Thyroid gland (tissue), 4 donors: Measurements from ENCODE around the gene RGS5. TPM values are rescaled to one million over a fixed set of nuclear protein-coding genes. Genes with fewer than 3 reads are reported as not detected.

Source experiments
- DNase-seq, 2 donors: peaks; one replicate each; pipeline ENCODE4 v3.0.0-alpha.2; 2019
- H3K27ac ChIP-seq, 3 donors: fragments of 200-600 bp; sonication (generic); 1 replicate in 2 of 3; 2 replicates in 1 of 3; pipeline ENCODE4 v1.5.1; 2016 to 2019; ENCODE audit warnings: mild to moderate bottlenecking in 1 of 3, moderate library complexity in 1 of 3
- H3K27me3 ChIP-seq: fragments of 200-600 bp; sonication (generic); one replicate; pipeline ENCODE4 v1.5.1; 2019
- H3K36me3 ChIP-seq, 2 donors: fragments of 200-600 bp; sonication (generic); one replicate each; pipeline ENCODE4 v1.5.1; 2016 to 2019
- H3K4me1 ChIP-seq, 2 donors: fragments of 200-600 bp; sonication (generic); one replicate each; pipeline ENCODE4 v1.5.1; 2017 to 2019
- H3K4me3 ChIP-seq, 3 donors: fragments of 200-600 bp; sonication (generic); replicated peaks in 1 of 3; 1 replicate in 2 of 3; 2 replicates in 1 of 3; pipeline ENCODE4 v1.5.1; 2016; ENCODE audit warnings: mild to moderate bottlenecking in 1 of 3
- H3K9me3 ChIP-seq: fragments of 200-600 bp; sonication (generic); one replicate; pipeline ENCODE4 v1.5.1; 2017
- POLR2A ChIP-seq, 2 donors: fragments of 450-650 bp; IDR thresholded peaks; one replicate each; pipeline ENCODE4 v1.6.1; 2017; ENCODE audit warnings: antibody characterized with exemption in 2 of 2, mild to moderate bottlenecking in 2 of 2, moderate library complexity in 1 of 2
- WGBS, 2 donors: methylation state at CpG; one replicate each; pipeline ENCODE4 v1.1.5; 2017; 5-methylcytosine and 5-hydroxymethylcytosine counted together
- intact Hi-C: fragments of 100-400 bp; cut with DNase I; formaldehyde crosslinking; loops from one replicate; pipeline ENCODE4 v1.15.1; 2023
- total RNA-seq, 4 donors: library from RNA; depleted of rRNA; stranded (reverse); fragments of >200 nt; gene quantifications; one replicate each; pipeline ENCODE4 v1.2.3, GENCODE V29; 2016
- TF ChIP-seq, protein P1 (sequence below), 6 experiments: fragments of 200-600 bp in 3 of 6; fragments of 450-650 bp in 3 of 6; sonication (generic) in 3 of 6; IDR thresholded peaks; one replicate each; pipeline ENCODE4 v1.5.1; 2016 to 2019; ENCODE audit warnings: antibody characterized with exemption in 6 of 6, mild to moderate bottlenecking in 2 of 6, inconsistent platforms in 1 of 6, moderate library complexity in 1 of 6

RGS5 gene
- total RNA-seq, 4 donors from 2014 or later: 72.3 to 532 (median 103) TPM

DNA sequence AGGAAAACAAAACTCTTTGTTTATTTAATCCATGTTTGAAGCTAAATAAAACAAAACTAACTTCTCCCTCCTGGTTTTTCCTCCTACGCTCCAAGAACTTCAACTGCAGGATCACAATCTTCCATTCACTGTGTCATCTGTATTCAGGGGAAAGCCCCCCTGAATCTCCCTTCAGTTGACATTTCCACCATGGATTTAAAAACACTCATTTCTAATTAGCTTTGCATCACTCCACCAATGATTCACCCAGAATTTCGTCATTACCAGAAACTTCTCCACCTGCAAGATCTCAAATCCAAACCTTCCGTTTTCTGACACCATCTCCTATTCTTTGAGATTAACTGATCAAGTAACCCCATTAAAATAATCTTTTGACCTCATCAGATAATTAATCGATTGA, 10.9 kb upstream of the RGS5 start:
- Histone ChIP-seq H3K36me3 (no peaks in the 10 kb centered on the region), H3K4me1 (no peaks in the 10 kb centered on the region), H3K27ac (no peak overlapping the region), H3K27me3 (no peaks in the 10 kb centered on the region), H3K9me3 (no peaks in the 10 kb centered on the region), H3K4me3 (no peak overlapping the region)
- TF ChIP-seq, protein P1, sequence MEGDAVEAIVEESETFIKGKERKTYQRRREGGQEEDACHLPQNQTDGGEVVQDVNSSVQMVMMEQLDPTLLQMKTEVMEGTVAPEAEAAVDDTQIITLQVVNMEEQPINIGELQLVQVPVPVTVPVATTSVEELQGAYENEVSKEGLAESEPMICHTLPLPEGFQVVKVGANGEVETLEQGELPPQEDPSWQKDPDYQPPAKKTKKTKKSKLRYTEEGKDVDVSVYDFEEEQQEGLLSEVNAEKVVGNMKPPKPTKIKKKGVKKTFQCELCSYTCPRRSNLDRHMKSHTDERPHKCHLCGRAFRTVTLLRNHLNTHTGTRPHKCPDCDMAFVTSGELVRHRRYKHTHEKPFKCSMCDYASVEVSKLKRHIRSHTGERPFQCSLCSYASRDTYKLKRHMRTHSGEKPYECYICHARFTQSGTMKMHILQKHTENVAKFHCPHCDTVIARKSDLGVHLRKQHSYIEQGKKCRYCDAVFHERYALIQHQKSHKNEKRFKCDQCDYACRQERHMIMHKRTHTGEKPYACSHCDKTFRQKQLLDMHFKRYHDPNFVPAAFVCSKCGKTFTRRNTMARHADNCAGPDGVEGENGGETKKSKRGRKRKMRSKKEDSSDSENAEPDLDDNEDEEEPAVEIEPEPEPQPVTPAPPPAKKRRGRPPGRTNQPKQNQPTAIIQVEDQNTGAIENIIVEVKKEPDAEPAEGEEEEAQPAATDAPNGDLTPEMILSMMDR (IDR thresholded peaks at IDR 0.05): no peak
- TF ChIP-seq POLR2A (IDR thresholded peaks at IDR 0.05): no peak
- DNase-seq: no peak
- WGBS, 2 donors: 92% methylated on average over 4 of the region's 4 CpGs
- intact Hi-C loops: no loop called here

DNA sequence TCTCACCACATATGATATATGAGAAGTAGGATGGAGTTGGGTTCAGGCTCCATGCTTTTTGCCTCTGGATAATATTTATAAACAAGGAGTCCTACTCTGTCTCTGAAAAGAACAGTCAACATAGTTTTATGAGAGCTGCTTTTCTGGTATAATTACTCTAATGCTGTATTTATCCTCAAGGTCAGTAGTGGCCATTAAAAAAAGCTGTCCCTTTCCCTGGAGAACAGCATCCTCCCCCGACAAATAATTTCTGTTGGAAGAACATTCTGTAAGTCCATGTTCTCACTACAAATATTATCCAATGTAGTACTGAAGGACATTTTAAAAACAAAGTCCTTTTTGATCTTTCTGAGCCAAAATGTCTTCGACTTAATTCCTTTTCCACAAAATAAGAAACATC, 9.0 kb upstream of the RGS5 start:
- 76 to 81% methylated on average over 2 of the region's 2 CpGs for WGBS, 2 donors
- H3K27me3 ChIP-seq: no peaks in the 10 kb centered on the region
- H3K27ac ChIP-seq: no peak overlapping the region
- no peak for DNase-seq
- TF ChIP-seq, protein P1 (IDR thresholded peaks at IDR 0.05): no peak
- no peak for TF ChIP-seq POLR2A (IDR thresholded peaks at IDR 0.05)
- H3K9me3 ChIP-seq: no peaks in the 10 kb centered on the region
- intact Hi-C loops: no loop called here
- no peaks in the 10 kb centered on the region for H3K4me1 ChIP-seq
- H3K4me3 ChIP-seq: no peak overlapping the region
- no peaks in the 10 kb centered on the region for H3K36me3 ChIP-seq

DNA sequence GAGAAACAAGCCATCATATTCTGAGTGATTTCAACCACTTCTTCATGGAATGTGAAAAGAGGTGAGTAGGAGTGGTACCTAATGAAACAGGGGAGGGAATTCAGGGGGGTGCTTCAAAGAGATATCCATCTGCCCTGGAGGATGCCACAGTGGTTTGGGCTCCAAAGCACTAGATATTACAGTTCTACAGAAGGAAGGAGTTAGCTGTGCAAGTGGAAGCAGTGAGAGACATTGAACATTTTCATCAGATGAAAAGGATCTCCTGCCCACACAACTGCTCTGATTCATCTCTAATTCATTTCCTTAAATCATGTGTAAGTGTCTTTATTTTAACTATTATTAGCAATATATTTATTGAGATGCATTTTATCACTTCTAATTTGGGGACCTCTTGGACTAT, 2.8 kb upstream of the RGS5 start:
- Histone ChIP-seq H3K36me3 (no peaks in the 10 kb centered on the region), H3K4me3 (no peak overlapping the region), H3K9me3 (no peaks in the 10 kb centered on the region), H3K27ac (no peak overlapping the region), H3K27me3 (no peaks in the 10 kb centered on the region), H3K4me1 (no peaks in the 10 kb centered on the region)
- intact Hi-C loops: no loop called here
- no peak for TF ChIP-seq POLR2A (IDR thresholded peaks at IDR 0.05)
- TF ChIP-seq, protein P1 (IDR thresholded peaks at IDR 0.05): no peak
- DNase-seq: no peak

DNA sequence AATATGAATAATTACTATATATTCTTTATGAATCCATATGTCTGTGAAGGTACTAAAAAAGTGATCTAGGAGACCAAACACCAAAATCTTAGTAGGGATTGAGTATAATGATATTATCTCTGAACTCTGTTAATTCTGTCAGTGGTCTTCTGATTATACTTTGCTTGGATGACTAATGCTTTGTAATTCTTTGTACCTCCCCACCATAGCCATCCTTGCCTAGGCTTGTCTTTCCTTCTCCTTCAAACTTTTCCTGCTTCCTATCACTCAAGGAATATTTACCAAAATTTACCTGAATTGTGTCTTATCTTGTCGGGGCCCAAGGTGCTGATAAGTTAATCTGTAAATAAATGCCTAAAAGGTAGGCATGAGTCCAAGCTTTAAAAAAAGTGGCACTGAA, 845 bp upstream of the RGS5 start:
- no peaks in the 10 kb centered on the region for H3K4me1 ChIP-seq
- no peaks in the 10 kb centered on the region for H3K9me3 ChIP-seq
- H3K27ac ChIP-seq: no peak overlapping the region
- DNase-seq: no peak
- H3K4me3 ChIP-seq: no peak overlapping the region
- H3K36me3 ChIP-seq: no peaks in the 10 kb centered on the region
- TF ChIP-seq POLR2A (IDR thresholded peaks at IDR 0.05): no peak
- TF ChIP-seq, protein P1 (IDR thresholded peaks at IDR 0.05): no peak
- intact Hi-C loops: no loop called here
- WGBS, 2 donors: 62 to 76% methylated on average over 1 of the region's 1 CpG
- no peaks in the 10 kb centered on the region for H3K27me3 ChIP-seq

GRCh38 chr1:163201906-163202305, 810 bp downstream of the RGS5 start:
- Histone ChIP-seq H3K36me3 (no peaks in the 10 kb centered on the region), H3K4me3 (no peak overlapping the region), H3K27ac (no peak overlapping the region), H3K27me3 (no peaks in the 10 kb centered on the region), H3K9me3 (no peaks in the 10 kb centered on the region), H3K4me1 (no peaks in the 10 kb centered on the region)
- DNase-seq: no peak
- TF ChIP-seq, protein P1 (IDR thresholded peaks at IDR 0.05): no peak
- WGBS, 2 donors: 67 to 75% methylated on average over 1 of the region's 1 CpG
- intact Hi-C loops: no loop called here
